NK-92 (cell line): ENCODE data around the gene ATP6V1E1.
A peak's percentile ranks its signal among the peaks of the same experiment; 100 is the strongest.
"Not testable (repeated sequence)": the region's sequence is repeated elsewhere in the genome, so short reads cannot be mapped to it uniquely, and the experiment has no call there.

ENCODE experiments used
- DNase-seq: peaks from one replicate; lab custom pipeline; 2025; ENCODE audit not compliant: unreplicated experiment; lab: John Stamatoyannopoulos, UW

Gene ATP6V1E1

GRCh38 chr22:17628406-17629172, at the start of gene ATP6V1E1:
TSS of gene ATP6V1E1 (minus strand) at chr22:17628749. CDS start at chr22:17628635, 114 bp downstream.
- peak; percentile 29 for DNase-seq

GRCh38 chr22:17675584-17675983, 47.0 kb upstream of the ATP6V1E1 start:
- DNase-seq, result no peak

GRCh38 chr22:17674152-17674551, 45.6 kb upstream of the ATP6V1E1 start:
- no peak for DNase-seq

- no peak for DNase-seq
These were observed 44.0 kb upstream of the ATP6V1E1 start for GRCh38 chr22:17672417-17672991.

- DNase-seq, result not testable (repeated sequence)
These were observed 43.1 kb upstream of the ATP6V1E1 start for GRCh38 chr22:17671521-17672092.

GRCh38 chr22:17665854-17666253, 37.3 kb upstream of the ATP6V1E1 start:
- no peak for DNase-seq

- DNase-seq, result no peak
These were observed 36.7 kb upstream of the ATP6V1E1 start for GRCh38 chr22:17665248-17665647.

- DNase-seq, result no peak
These were observed 36.0 kb upstream of the ATP6V1E1 start for GRCh38 chr22:17664414-17665055.

GRCh38 chr22:17656870-17657395, 28.4 kb upstream of the ATP6V1E1 start:
- DNase-seq, result no peak

GRCh38 chr22:17655289-17655688, 26.7 kb upstream of the ATP6V1E1 start:
- no peak for DNase-seq

GRCh38 chr22:17648569-17648968, 20.0 kb upstream of the ATP6V1E1 start:
- no peak for DNase-seq

- DNase-seq, result no peak
These were observed 19.4 kb upstream of the ATP6V1E1 start for GRCh38 chr22:17647991-17648390.

- no peak for DNase-seq
These were observed 18.9 kb upstream of the ATP6V1E1 start for GRCh38 chr22:17647452-17647851.

- DNase-seq, result not testable (repeated sequence)
These were observed 13.8 kb upstream of the ATP6V1E1 start for GRCh38 chr22:17642357-17642756.

GRCh38 chr22:17641269-17641668, 12.7 kb upstream of the ATP6V1E1 start:
- no peak for DNase-seq

GRCh38 chr22:17639247-17639741, 10.7 kb upstream of the ATP6V1E1 start:
- no peak for DNase-seq

GRCh38 chr22:17638432-17639246, 10.1 kb upstream of the ATP6V1E1 start, which contains the start of gene BCL2L13:
TSS of gene BCL2L13 (plus strand) at chr22:17638757. CDS start at chr22:17655712, 16,955 bp downstream.
- peak; percentile 26 for DNase-seq

GRCh38 chr22:17638182-17638431, 9.6 kb upstream of the ATP6V1E1 start:
- DNase-seq, result no peak

- no peak for DNase-seq
These were observed 9.1 kb upstream of the ATP6V1E1 start for GRCh38 chr22:17637490-17638181.

GRCh38 chr22:17636850-17637249, 8.3 kb upstream of the ATP6V1E1 start:
- not testable (repeated sequence) for DNase-seq
